ENCODE results near the gene LIMK2. TPM values are rescaled to one million over a fixed set of nuclear protein-coding genes. Genes with fewer than 3 reads are reported as not detected.

The LIMK2 gene
- total and polyA plus RNA-seq, 10 of the 15 experiments (the other 5 are each of a cell fraction or from before 2014, with no cell fraction given): 2.9 to 40.4 (median 26.7) TPM

- Histone ChIP-seq H3K9ac (ENCODE audit: control insufficient read depth, insufficient read depth, low read length) (no peak overlapping the region), H3K4me1 (ENCODE audit: control insufficient read depth, insufficient read depth, low read length) (no peaks in the 10 kb centered on the region), H4K20me1 (ENCODE audit: control insufficient read depth, insufficient read depth) (no peaks in the 10 kb centered on the region), H3K9me3 (replicated peaks; ENCODE audit: control insufficient read depth, insufficient read depth, low read length) (no peaks in the 10 kb centered on the region), H3K4me2 (ENCODE audit: control insufficient read depth, insufficient read depth) (no peak overlapping the region), H2AFZ (ENCODE audit: control insufficient read depth, low read depth, low read length) (no peak overlapping the region), H3K4me3 (no peak overlapping the region), H3K36me3 (ENCODE audit: control insufficient read depth in 2 of 2, insufficient read depth in 2 of 2, low read length in 1 of 2) (no peaks in the 10 kb centered on the region; a peak in 2 of 4 replicates), H3K79me2 (ENCODE audit: control insufficient read depth, insufficient read depth, low read length) (no peaks in the 10 kb centered on the region), H3K27ac (ENCODE audit: control insufficient read depth, insufficient read depth) (no peak overlapping the region), H3K27me3 (replicated peaks in 1 of 2; ENCODE audit: control insufficient read depth in 2 of 2, insufficient read depth in 2 of 2, low read length in 1 of 2) (no peaks in the 10 kb centered on the region)
- BruUV-seq (replicated peaks): no TSS peak
- ChIA-PET CTCF (interaction anchor here (0.7 to 1.6 kb wide), 3 partner anchors 24 to 103 kb away, joined by 3 to 5 read pairs (median 3); no protein-coding TSS in a partner anchor), POLR2A (no interaction called here), RAD21 (ENCODE audit: unreplicated experiment) (no interaction called here), SMC1A (ENCODE audit: uncharacterized antibody, unreplicated experiment) (interaction anchor here (1.9 kb wide), 1 partner anchor 24 kb away, joined by 4 read pairs; the partner anchor contains the start of gene LIMK2)
- no peak for ATAC-seq
- WGBS (ENCODE audit: insufficient coverage, insufficient replicate concordance, low lambda C conversion rate, missing lambda C conversion rate): 96% methylated on average over 6 of the region's 6 CpGs
- in situ Hi-C loops (cut with MboI): no loop called here
- intact Hi-C loops (cut with micrococcal nuclease; ENCODE audit: unreplicated experiment): no loop called here
- FAIRE-seq: no peak
- DNase-seq (ENCODE audit: low read depth, low spot score): no peak
- no peak for TF ChIP-seq E4F1 (IDR thresholded peaks at IDR 0.05; ENCODE audit: borderline replicate concordance, partially characterized antibody)
- no peak for TF ChIP-seq TCF7 (IDR thresholded peaks at IDR 0.05; ENCODE audit: borderline replicate concordance)
Observed at GRCh38 chr22:31187627-31188026, 24.5 kb upstream of the LIMK2 start.

DNA sequence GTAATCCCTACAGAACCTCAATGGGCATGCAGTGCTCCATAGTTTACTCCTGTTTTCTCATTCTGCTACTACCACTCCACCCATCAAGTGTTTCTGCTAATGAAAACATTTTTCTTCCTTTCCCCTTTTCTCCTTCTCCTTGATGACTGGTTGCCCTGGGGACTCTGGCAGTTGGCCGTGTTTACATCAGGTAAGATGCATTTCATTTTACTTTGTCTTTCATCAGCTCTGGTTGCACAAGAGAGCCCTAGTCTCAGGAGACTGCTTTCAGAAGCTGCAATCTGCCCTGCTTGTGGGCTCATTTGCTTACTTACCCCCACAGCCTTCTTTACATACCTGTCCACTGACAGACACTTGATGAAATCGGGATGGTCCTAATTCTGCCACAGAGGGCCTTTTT is 19.6 kb upstream of the LIMK2 start:
- RAD21 ChIA-PET (ENCODE audit: unreplicated experiment): no interaction called here
- H3K9ac ChIP-seq (ENCODE audit: control insufficient read depth, insufficient read depth, low read length): no peak overlapping the region
- H3K4me1 ChIP-seq (ENCODE audit: control insufficient read depth, insufficient read depth, low read length): no peaks in the 10 kb centered on the region
- in situ Hi-C loops (cut with MboI): no loop called here
- H3K27ac ChIP-seq (ENCODE audit: control insufficient read depth, insufficient read depth): no peak overlapping the region
- FAIRE-seq (no peak), ATAC-seq (no peak), DNase-seq (ENCODE audit: low read depth, low spot score) (no peak)
- CTCF ChIA-PET: interaction anchor here (1.7 kb wide), 1 partner anchor 38 kb away, joined by 4 read pairs; no protein-coding TSS in a partner anchor
- no peak overlapping the region for H3K4me3 ChIP-seq
- TF ChIP-seq RB1 (IDR thresholded peaks at IDR 0.05; ENCODE audit: borderline replicate concordance) (no peak), MYC (IDR thresholded peaks at IDR 0.05; ENCODE audit: insufficient read depth, insufficient read length, insufficient replicate concordance, low read length, severe bottlenecking) (no peak), HDGF (IDR thresholded peaks at IDR 0.05) (no peak)
- no TSS peak for BruUV-seq (replicated peaks)
- POLR2A ChIA-PET: no interaction called here
- peaks cover 2 to 4% of the 10 kb centered on the region in 2 experiments; a peak in 3 of 4 replicates for H3K36me3 ChIP-seq (ENCODE audit: control insufficient read depth in 2 of 2, insufficient read depth in 2 of 2, low read length in 1 of 2)
- no peaks in the 10 kb centered on the region for H3K79me2 ChIP-seq (ENCODE audit: control insufficient read depth, insufficient read depth, low read length)
- intact Hi-C loops (cut with micrococcal nuclease; ENCODE audit: unreplicated experiment): no loop called here
- SMC1A ChIA-PET (ENCODE audit: uncharacterized antibody, unreplicated experiment): interaction anchor here (2.0 kb wide), 1 partner anchor 38 kb away, joined by 4 read pairs; no protein-coding TSS in a partner anchor
- no peak overlapping the region for H3K4me2 ChIP-seq (ENCODE audit: control insufficient read depth, insufficient read depth)
- H4K20me1 ChIP-seq (ENCODE audit: control insufficient read depth, insufficient read depth): no peaks in the 10 kb centered on the region
- H3K27me3 ChIP-seq (replicated peaks in 1 of 2; ENCODE audit: control insufficient read depth in 2 of 2, insufficient read depth in 2 of 2, low read length in 1 of 2): no peaks in the 10 kb centered on the region
- WGBS (ENCODE audit: insufficient coverage, insufficient replicate concordance, low lambda C conversion rate, missing lambda C conversion rate): 38% methylated on average over 2 of the region's 2 CpGs
- no peaks in the 10 kb centered on the region for H3K9me3 ChIP-seq (replicated peaks; ENCODE audit: control insufficient read depth, insufficient read depth, low read length)
- no peak overlapping the region for H2AFZ ChIP-seq (ENCODE audit: control insufficient read depth, low read depth, low read length)

All from GM12878 (cell line).